MM.1S (cell line): ENCODE measurements around the gene HUWE1.

Source experiments
- DNase-seq: peaks from one replicate; pipeline ENCODE4 v3.0.0-alpha.2; 2015
- H2AFZ ChIP-seq: fragments of 300-600 bp; sonication (generic); 2 replicates; pipeline ENCODE4 v1.6.0; 2016; ENCODE audit warnings: antibody characterized with exemption, low read length
- H3F3A ChIP-seq: fragments of 300-600 bp; sonication (generic); 2 replicates; pipeline ENCODE4 v1.6.1; 2016; ENCODE audit warnings: mild to moderate bottlenecking, antibody characterized with exemption, low read length, moderate library complexity, mixed read lengths; ENCODE audit not compliant: insufficient read depth
- H3K27ac ChIP-seq: fragments of 300-600 bp; sonication (generic); 2 replicates; pipeline ENCODE4 v1.5.1; 2016; ENCODE audit warnings: mild to moderate bottlenecking, low read length
- H3K27me3 ChIP-seq: fragments of 300-600 bp; sonication (generic); replicated peaks from 2 replicates; pipeline ENCODE4 v1.6.0; 2016; ENCODE audit warnings: low read length; ENCODE audit not compliant: insufficient read depth
- H3K36me3 ChIP-seq: fragments of 300-600 bp; sonication (generic); replicated peaks from 2 replicates; pipeline ENCODE4 v1.6.1; 2016; ENCODE audit warnings: mild to moderate bottlenecking, low read length, mixed read lengths; ENCODE audit not compliant: insufficient read depth
- H3K4me1 ChIP-seq: fragments of 300-600 bp; sonication (generic); 2 replicates; pipeline ENCODE4 v1.6.1; 2016; ENCODE audit warnings: low read length, mixed read lengths
- H3K4me2 ChIP-seq: fragments of 300-600 bp; sonication (generic); 2 replicates; pipeline ENCODE4 v1.6.0; 2016; ENCODE audit warnings: low read depth, low read length
- H3K4me3 ChIP-seq: fragments of 300-600 bp; sonication (generic); 2 replicates; pipeline ENCODE4 v1.5.1; 2016; ENCODE audit warnings: low read length, mixed read lengths
- H3K79me2 ChIP-seq: fragments of 300-600 bp; sonication (generic); 2 replicates; pipeline ENCODE4 v1.6.1; 2016; ENCODE audit warnings: mixed run types, low read length, mixed read lengths
- H3K9ac ChIP-seq: fragments of 300-600 bp; sonication (generic); 2 replicates; pipeline ENCODE4 v1.6.1; 2016; ENCODE audit warnings: low read length, mixed read lengths
- H3K9me2 ChIP-seq: fragments of 300-600 bp; sonication (generic); replicated peaks from 2 replicates; pipeline ENCODE4 v1.6.1; 2016; ENCODE audit warnings: mild to moderate bottlenecking, low read length, mixed read lengths; ENCODE audit not compliant: insufficient read depth
- H3K9me3 ChIP-seq: fragments of 300-600 bp; sonication (generic); replicated peaks from 2 replicates; pipeline ENCODE4 v1.6.1; 2016; ENCODE audit warnings: mild to moderate bottlenecking, low read length, mixed read lengths; ENCODE audit not compliant: insufficient read depth
- H4K20me1 ChIP-seq: fragments of 300-600 bp; sonication (generic); 2 replicates; pipeline ENCODE4 v1.6.1; 2016; ENCODE audit warnings: mild to moderate bottlenecking, low read length, moderate library complexity, mixed read lengths; ENCODE audit not compliant: insufficient read depth
- CTCF ChIP-seq: fragments of 300-600 bp; sonication (generic); IDR thresholded peaks from 2 replicates; pipeline ENCODE4 v1.5.1; 2016; ENCODE audit warnings: antibody characterized with exemption, low read length, mixed read lengths
- EZH2 ChIP-seq: fragments of 300-600 bp; sonication (generic); optimal IDR thresholded peaks from 2 replicates; pipeline ENCODE3; 2017; ENCODE audit warnings: low read depth, mild to moderate bottlenecking, antibody characterized with exemption, low read length, mixed read lengths
- EZH2phosphoT487 ChIP-seq: fragments of 300-600 bp; sonication (generic); IDR thresholded peaks from 2 replicates; pipeline ENCODE4 v1.6.1; 2018; ENCODE audit warnings: antibody characterized with exemption, low read length

Gene HUWE1

GRCh38 chrX:53711436-53711835 is 24.9 kb upstream of the HUWE1 start:
- no peak overlapping the region for H2AFZ ChIP-seq

GRCh38 chrX:53704854-53705253 is 18.3 kb upstream of the HUWE1 start:
- TF ChIP-seq EZH2 (no peak), EZH2phosphoT487 (no peak), CTCF (no peak)

More at GRCh38 chrX:53711436-53711835, 24.9 kb upstream of the HUWE1 start:
- TF ChIP-seq CTCF, result no peak
- TF ChIP-seq EZH2, result no peak
- Histone ChIP-seq H3K79me2 (no peaks in the 10 kb centered on the region), H3K9me2 (no peaks in the 10 kb centered on the region), H3K4me1 (peaks cover 8% of the 10 kb centered on the region), H3K9me3 (no peaks in the 10 kb centered on the region), H3K27me3 (no peaks in the 10 kb centered on the region), H3K36me3 (no peaks in the 10 kb centered on the region), H3K27ac (no peak overlapping the region), H3K9ac (no peak overlapping the region), H3K4me3 (no peak overlapping the region), H4K20me1 (no peaks in the 10 kb centered on the region), H3F3A (no peaks in the 10 kb centered on the region), H3K4me2 (no peak overlapping the region)
- DNase-seq, result no peak

GRCh38 chrX:53704294-53704693 is 17.8 kb upstream of the HUWE1 start:
- no peak overlapping the region for H3K4me3 ChIP-seq
- H4K20me1 ChIP-seq, result no peaks in the 10 kb centered on the region
- H3K27me3 ChIP-seq, result no peaks in the 10 kb centered on the region
- H3K9ac ChIP-seq, result no peak overlapping the region
- no peaks in the 10 kb centered on the region for H3K9me2 ChIP-seq
- H3K9me3 ChIP-seq, result no peaks in the 10 kb centered on the region
- TF ChIP-seq EZH2 (no peak), EZH2phosphoT487 (no peak), CTCF (no peak)
- H3K27ac ChIP-seq, result no peak overlapping the region
- no peak for DNase-seq
- no peaks in the 10 kb centered on the region for H3K79me2 ChIP-seq
- H3F3A ChIP-seq, result no peaks in the 10 kb centered on the region
- H3K4me1 ChIP-seq, result no peaks in the 10 kb centered on the region
- no peak overlapping the region for H2AFZ ChIP-seq
- H3K36me3 ChIP-seq, result no peaks in the 10 kb centered on the region
- no peak overlapping the region for H3K4me2 ChIP-seq

More at GRCh38 chrX:53704854-53705253, 18.3 kb upstream of the HUWE1 start:
- Histone ChIP-seq H3K9ac (no peak overlapping the region), H3K4me3 (no peak overlapping the region), H2AFZ (no peak overlapping the region), H3K9me3 (no peaks in the 10 kb centered on the region), H3K27me3 (no peaks in the 10 kb centered on the region), H3K4me1 (no peaks in the 10 kb centered on the region), H3K4me2 (no peak overlapping the region), H3K36me3 (no peaks in the 10 kb centered on the region), H3K79me2 (no peaks in the 10 kb centered on the region), H3F3A (no peaks in the 10 kb centered on the region), H3K9me2 (no peaks in the 10 kb centered on the region), H3K27ac (no peak overlapping the region), H4K20me1 (no peaks in the 10 kb centered on the region)
- DNase-seq, result no peak
